HG02938 (cell line): Measurements from ENCODE around the gene SCO2.

Source experiments
- ATAC-seq: cut with Tn5 transposase; IDR thresholded peaks from one replicate; pipeline ENCODE4 v1.9.1; 2021; ENCODE audit warnings: mild to moderate bottlenecking, moderate library complexity; ENCODE audit not compliant: unreplicated experiment

SCO2 gene

DNA sequence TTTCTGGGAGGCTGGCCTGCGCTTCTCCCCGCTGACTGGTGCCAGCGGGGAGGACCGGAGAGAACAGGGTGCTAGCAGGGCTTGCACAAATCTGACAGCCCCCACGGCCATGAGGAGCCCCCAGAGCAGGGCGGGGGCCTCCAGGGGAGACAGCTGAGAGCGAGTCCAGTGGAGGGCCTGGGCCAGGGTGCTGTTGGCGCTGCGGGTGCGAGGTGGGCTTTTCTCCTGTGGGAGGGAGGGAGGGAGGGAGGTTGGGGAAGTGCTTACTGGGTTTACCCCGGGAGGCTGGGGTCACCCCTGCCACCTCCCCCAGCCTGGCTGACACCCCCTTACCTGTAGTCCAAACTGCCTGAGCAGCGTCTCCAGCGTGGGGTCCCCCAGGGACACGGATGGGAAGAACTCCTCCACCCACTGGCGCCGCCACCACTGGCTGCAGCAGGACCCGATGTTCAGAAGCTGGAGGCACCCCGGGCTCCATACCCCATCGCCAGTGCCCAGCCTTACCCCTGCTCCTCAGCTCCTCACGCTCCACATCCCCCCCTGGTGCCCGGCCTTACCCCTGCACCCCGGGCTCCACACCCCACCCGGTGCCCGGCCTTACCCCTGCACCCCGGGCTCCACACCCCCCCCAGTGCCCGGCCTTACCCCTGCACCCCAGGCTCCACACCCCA is 21.8 kb downstream of the SCO2 start:
- no peak for ATAC-seq

DNA sequence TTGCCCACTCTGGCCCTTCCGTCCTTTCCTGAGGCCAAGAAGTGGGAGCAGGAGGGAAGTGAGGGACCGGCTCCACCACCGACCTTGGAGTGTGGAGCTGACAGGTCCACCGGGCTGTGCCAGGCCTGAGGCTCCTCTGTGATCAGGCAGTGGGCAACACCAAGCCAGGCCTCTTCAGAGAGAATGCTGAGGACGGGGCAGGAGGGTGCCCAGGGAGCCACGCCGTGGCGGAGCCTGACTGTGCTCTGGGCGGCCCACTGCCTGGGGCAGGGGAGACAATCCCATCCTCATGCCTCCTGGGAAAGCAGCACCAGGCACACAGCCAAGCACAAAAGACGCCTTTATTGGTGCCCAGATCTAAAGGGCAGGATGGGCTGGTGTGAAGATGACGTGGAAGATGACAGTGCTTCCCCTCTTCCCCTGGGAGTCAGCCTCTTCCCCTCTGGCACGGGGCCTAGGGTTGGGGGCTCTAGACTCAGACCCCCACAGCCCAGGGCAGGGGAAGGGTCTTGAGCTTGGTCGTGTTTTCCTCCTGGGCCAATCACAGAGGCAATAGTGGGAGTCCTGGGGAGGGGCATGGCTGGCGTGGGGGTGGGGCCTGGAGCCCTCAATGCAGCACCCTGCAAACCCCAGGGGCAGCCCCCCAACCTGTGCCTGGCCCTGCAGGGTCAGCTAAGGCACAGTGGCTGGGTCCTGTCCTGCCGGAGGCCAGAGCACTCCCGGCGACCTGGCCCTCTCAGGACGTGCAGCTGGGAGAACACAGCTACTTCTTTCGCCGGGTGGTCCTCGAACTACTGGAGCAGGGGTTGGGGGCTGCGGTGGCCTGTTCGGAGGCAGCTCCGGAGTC is 22.5 kb downstream of the SCO2 start:
- no peak for ATAC-seq

DNA sequence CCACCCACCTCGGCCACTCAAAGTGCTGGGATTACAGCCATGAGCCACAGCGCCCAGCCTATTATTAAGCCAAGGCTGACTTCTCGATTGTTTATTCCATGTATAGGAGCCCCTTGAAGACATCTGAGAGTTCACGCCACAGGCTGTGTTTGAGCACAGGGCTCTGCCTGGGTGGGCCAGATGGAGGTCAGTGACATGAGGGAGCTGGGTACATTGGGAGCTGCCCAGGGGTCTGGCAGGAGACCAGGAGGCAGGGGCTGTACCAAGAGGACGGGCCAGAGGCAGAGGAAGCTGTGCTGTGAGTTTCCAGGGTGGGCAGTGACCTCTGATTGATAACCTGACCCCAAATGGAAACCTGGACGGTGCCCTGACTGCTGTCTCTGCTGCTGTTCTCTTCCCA is 23.3 kb downstream of the SCO2 start:
- ATAC-seq = no peak

DNA sequence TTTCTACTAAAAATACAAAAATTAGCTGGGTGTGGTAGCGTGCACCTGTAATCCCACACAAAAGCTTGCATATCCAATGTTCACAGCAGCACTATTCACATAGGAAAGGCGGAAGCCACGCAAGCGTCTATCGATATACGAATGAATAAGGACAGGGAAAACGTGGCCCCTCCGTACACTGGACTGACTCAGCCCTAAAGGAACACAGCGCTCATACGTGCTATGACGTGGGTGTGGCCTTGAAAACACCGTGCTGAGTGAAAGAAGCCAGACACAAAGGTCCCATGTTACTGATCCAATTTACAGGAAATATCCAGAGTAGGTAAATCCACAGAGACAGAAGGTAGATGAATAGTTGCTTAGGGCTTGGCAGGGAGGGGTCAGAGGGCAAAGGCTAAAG is 24.9 kb downstream of the SCO2 start:
- ATAC-seq = no peak

DNA sequence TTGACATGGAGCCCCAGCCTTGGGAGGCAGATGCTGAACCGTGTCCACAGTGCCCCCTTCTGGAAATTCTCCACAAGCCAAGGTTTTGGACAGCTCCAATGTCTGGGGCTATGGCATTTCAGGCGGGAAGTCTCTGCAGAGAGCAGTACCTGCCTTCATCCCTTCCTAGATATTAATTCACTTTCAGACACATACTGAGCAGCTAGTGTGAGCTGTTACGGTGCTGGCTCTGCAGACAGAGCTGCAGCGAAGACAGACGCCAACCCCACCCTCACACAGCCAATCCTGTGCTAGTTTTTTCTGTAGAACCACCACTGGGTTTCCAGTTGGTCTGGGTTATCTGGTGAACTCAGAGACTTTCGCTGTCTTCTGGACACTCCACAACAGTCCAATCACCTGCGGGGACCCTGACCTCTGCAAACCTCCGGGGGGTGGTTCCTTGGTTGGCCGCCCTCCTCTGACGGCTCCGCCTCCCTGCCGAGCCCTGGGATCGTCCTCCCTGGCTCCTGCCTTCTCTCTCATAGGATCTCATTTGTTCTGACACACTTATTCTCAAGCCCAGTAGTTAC is 27.0 kb downstream of the SCO2 start:
- no peak for ATAC-seq

DNA sequence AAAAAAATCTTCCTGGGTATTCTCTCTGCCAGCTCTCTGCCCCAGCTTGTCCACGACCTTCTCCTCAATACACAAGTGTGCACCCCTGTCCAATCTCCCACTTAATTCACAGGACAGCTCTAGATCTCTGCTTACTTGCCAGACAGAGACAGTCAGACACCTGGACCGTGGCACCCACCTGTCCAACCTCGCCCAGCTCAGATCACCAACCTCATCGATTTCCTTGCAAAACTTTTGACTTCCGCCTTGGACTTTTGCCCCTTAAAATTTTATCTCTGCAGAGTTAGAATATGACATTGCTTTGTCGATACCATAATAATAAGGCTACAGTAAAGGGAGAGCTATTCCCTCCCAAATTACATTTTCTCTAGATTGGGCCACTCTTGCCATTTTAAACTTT is 28.3 kb downstream of the SCO2 start:
- no peak for ATAC-seq

DNA sequence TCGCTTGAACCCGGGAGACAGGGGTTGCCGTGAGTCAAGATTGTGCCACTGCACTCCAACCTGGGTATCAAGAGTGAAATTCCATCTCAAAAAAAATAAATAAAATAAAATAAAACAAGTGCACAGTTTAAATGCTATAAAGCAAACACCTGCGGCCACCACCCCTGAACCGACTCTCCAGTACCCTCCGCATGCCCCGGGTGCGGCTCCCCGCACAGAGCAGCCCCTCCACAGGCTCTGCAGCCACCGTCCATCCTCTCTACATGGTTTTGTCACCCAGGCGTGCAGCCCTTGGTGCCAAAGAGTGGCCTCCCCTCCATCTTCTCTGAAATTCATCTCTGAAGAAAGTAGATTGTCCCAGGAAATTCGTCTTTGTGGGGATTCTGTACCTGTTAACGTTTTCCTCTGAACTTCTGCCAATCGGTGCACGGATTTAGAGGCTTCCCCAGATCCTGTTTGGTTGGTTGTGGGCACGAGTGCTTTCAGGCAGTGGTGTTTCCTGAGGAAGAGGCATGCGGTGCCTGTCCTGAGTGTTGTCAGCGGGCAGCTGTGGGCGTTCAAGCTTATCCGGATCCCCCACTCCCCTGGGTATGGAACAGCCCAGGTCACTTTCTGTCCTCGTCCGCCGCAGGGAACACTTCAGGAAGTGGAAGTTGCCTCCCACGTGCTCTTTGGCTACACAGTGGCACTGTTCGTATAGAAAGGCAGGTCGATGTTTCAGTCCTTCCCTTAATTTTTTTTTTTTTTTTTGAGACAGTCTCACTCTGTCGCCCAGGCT is 34.7 kb downstream of the SCO2 start:
- ATAC-seq = no peak

DNA sequence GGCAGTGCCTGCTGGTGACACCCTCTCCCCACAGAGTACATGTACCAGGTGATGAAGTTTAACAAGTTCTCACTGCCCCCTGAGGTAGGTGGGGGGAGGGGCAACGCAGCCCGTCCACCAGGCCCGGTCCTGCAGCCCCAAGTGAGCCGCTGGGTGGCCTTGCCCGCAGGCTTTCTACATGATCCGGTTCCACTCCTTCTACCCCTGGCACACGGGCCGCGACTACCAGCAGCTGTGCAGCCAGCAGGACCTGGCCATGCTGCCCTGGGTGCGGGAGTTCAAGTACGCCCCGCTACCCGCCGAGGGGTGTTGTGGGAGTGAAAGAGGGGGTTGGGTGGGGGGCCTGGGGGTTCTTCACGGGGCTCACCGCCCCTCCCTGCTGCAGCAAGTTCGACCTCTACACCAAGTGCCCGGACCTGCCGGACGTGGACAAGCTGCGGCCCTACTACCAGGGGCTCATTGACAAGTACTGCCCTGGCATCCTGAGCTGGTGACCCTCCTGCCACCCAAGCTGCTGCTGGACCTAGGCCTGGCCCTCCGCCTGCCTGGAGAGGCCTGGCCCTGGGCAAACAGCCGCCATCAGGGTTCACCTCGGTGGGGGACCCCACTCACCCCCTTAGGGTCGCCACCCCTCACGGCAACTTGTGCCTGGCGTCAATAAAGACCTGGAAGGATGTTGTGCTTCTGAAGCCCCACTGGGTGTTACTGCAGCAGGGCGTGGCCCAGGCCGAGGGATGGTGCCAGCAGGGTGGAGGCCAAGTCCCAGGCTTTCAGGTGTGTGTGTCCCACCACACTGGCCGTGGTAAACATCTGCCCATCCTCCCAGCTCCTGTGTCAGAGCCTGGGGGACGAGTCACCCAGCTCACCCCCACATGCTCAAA is 35.8 kb downstream of the SCO2 start:
- no peak for ATAC-seq

DNA sequence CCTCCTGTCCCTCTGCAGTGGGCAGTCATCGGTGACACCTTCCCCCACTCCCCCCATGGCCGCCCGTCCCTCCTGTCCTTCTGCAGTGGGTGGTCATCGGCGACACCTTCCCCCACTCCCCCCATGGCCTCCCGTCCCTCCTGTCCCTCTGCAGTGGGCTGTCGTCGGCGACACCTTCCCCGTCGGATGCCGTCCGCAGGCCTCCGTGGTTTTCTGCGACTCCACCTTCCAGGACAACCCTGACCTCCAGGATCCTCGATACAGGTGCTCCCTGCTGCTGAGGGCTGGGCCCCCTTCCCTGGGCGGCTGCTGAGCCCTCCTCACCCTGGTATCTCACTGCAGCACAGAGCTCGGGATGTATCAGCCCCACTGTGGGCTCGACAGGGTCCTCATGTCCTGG is 36.5 kb downstream of the SCO2 start:
- ATAC-seq = no peak

DNA sequence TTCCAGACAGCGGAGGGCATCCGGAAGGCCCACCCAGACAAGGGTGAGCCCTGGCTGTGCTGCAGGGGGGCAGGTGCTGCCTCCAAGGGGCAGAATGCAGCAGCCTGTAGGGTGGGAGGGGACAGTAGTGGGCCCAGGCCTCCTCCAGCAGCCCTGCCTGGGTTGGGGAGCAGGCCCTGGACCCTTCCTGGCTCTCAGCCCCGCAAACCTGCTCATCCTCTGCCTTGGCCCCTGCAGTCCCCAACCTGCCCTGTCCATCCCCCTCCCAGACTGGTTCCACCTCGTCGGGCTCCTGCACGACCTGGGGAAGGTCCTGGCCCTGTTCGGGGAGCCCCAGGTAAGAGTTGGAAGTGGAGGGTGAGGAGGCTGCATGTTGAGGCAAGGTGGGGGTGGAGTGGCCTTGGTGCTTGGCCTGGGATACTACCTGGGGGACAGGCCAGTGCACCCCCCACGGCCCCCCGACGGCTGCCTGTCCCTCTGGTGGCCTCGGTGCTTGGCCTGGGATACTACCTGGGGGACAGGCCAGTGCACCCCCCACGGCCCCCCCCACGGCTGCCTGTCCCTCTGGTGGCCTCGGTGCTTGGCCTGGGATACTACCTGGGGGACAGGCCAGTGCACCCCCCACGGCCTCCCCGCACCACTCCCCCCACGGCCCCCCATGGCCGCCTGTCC is 37.3 kb downstream of the SCO2 start:
- ATAC-seq = no peak

DNA sequence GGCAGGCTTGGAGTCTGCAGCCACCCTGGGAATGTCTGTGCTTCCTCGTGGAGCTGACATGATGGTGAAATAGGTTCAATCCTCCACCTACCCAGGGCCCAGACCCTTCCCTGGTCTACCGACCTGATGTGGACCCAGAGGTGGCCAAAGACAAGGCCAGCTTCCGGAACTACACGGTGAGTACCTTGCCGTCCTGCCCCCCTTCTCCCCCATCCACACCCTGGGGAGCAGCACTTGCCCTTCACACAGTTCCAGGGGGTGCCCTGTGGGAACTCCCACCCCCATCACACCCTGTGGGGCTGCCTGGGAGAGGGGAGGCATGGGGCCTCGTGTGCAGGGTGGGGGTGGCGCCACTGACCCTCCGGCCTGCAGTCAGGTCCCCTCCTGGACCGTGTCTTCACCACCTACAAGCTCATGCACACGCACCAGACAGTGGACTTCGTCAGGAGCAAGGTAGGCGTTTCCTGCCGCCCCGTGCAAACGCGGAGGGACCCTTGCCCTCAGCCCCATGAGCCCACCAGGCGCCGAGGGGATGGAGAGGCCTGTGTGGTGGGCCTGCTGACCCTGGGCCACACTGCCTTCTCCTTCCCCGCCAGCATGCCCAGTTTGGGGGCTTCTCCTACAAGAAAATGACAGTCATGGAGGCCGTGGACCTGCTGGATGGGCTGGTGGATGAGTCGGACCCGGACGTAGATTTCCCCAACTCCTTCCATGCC is 38.0 kb downstream of the SCO2 start:
- no peak for ATAC-seq

DNA sequence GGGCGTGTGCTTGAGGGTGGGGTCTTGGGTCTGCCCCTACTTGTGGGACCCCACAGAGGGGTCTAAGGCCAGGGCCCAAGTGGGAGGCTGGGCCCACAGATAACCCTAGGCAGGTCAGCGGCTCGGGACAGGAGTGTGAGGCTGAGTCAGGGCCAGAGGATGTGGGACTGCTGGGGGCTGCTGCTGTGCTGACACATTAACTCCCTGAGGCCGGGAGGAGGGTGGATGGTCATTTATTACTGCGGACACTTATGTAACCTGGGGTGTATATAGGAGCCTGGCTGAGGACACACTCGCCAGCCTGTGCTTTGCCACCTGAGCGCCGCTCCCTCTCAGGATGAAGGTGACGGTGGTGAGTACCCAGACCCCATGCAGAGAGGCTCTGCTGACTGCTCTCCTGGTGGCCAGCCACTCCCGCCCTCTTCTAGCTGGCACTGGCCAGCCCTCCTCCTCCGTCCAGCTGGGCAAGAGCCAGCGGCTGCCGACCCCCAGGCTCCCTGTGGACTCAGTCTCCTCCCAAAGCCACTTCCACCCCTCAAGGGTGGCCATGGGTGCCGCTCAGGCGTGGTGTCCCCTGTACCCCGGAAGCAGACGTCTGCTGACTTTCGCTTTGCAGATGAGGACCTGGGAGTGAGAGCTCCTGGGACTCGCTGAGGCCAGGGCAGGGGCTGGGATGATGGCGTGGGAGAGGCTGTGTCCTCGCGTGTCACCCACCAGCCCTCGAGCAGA is 38.7 kb downstream of the SCO2 start, which contains the start of gene MIOX:
Gene MIOX (plus strand): TSS at position 299 of the 729 bp plus-strand sequence. CDS start 39 bp downstream, at position 338.
- no peak for ATAC-seq

DNA sequence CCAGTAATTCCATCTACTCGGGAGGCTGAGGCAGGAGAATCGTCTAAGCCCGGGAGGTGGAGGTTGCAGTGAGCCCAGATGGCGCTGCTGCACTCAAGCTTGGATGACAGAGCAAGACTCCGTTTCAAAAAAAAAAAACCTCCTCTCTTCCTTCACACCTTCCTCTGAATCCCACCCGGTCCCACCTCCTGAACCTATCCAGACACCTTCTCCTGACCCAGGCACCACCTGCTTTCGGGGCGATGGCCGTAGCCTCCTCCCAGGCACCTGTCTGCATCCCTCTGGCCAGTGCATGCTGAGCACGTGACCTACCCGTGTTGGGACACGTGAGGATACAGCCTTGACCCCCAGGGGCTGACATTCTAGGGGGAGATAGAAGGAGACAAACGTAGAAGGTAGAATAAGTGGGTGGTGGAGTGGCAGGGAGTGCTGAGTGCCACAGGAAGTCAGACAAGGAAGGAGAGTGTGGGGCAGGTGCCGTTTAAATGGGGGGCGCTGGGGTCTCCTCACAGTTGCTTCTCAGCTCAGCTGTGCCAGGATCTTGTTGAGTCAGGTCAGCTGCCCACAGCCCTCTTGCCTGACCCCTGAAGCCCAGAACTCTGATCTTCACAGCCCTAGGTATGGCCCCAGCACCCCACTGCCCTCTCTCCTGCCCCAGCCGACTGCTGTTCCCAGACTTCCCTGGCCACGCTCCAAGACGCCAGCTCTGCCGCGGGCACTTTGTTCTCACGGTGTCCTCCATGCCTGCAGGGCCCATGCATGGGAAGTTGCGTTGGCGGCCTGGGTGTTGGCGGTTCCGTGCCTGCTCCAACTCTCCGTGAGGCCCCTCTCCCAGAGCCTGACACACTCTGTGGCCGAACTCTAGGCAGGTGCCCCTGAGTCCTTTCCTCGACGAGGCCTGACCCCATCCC is 39.9 kb downstream of the SCO2 start:
- no peak for ATAC-seq

DNA sequence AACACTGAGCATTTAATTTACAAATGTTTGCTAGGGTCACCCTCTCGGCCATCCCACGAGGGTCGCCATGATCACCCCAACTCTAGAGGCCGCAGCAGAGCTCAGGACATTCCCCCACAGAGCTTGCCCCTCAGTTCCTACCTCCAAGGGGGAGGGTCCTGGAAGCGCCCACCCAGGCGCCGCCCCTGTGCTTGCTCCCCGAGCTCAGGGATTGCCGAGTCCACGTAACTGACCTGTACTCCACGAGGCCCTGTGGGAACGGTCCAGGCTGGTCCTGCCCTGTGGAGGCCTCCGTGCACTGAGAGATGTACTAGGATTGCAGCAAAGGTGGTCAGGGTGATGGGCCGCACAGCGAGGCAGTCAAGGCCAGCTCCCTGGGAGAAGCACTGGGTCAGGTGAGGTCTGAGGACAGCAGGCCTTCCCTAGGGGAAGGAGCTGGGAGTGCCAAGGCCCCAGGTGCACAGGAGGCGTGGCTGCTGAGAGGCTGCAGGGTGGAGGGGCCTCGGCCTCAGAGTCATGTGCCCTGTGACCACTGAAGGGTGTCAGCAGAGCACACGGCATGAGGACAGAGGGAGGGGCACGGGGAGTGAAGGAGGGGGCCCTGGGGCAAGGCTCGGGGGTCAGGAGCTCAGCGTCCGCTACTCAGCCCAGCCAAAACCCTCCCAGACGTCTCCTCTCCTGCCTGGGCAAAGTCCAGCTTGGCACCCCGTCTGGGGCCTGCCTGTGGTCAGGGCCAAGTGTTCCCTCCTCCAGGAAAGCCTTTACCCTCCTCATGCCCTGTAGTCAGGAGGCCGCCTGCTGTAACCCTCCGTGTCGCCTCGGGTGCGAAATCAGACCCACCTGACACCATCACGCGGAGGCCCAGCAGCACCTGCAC is 41.2 kb downstream of the SCO2 start:
- ATAC-seq = no peak

DNA sequence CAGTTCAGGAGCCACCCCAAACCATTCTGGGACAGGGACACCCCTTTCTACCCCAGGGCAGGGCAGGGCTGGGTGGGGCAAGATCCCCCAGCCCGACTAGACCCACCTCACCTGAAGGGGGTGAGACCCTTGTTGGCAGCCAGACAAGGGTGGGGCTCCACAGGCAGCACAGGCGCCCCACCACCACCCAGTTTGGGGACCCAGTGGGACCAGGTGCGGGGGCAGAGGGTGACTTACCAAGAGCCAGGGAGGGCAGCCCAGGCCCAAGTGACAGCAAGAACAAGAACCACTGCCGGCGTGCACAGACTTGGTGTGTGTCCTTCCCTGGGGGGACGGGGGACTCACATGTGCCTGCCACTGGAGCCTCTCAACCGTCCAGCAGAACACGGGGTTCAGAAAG is 41.8 kb downstream of the SCO2 start:
- no peak for ATAC-seq

DNA sequence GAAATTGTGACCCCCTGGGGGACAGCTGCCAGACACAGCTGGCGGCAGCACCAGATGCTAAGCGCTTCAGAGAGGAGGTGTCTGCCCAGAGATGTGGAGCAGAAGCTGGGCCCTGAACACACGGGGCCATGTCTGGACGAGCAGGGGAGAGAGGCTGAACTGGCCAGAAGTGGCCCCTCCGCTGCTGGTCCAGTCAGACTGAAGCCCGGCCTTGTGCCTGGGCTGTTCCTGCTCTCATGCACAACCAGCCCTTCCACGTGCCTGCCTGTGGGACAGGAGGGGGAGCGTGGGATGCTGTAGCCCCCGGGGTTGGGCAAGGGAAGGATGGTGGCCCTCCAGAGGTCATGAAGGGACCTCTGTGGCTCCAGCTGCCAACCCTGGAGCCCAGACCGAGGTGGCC is 42.3 kb downstream of the SCO2 start:
- ATAC-seq = no peak
